ENCODE data around the gene RAB26. TPM values are rescaled to one million over a fixed set of nuclear protein-coding genes. Genes with fewer than 3 reads are reported as not detected.
"Not testable (repeated sequence)": the region's sequence is repeated elsewhere in the genome, so short reads cannot be mapped to it uniquely, and the experiment has no call there.

The RAB26 gene
- total RNA-seq, 2 experiments from 2014 or later: 0.26 to 0.31 TPM

DNA sequence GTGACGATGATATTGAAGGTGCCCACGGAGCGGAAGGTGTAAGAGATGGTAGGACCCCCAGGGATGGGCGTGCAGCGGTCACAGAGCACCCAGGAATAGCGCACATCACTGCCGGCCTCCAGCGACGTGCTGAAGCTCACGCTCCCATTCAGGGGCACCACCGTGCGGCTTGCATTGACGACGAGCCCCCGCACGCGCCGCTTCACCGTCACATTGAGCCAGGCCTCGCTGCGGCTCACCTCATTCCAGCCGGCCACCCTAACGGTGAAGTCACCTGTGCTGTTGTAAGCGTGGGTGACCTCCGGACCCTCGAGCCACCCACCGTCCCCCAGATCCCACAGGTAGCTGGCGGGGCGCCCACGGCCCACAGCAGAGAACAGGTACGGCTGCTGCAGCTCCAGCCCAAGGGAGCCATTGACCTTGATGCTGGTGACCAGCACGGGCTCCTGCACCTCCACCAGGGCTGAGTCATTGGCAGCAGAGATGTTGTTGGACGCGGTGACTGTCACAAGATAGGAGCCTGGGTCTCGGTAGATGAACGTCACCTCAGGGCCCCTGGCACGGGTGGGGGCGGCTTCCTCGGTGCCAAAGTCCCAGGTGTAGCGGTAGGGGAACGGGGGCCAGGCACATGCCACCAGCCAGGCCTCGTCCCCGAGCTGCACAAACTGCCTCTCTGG, 38.0 kb upstream of the RAB26 start:
- CTCF ChIA-PET; DNase-seq; H3K4me1 Mint-ChIP-seq (ENCODE audit: low read depth); H3K4me3 Mint-ChIP-seq; H3K27me3 Mint-ChIP-seq (ENCODE audit: low read depth); H3K9me3 Mint-ChIP-seq (ENCODE audit: insufficient read depth); H3K27ac Mint-ChIP-seq; ATAC-seq; H3K36me3 Mint-ChIP-seq (ENCODE audit: low read depth); POLR2A ChIA-PET: not testable (repeated sequence)

GRCh38 chr16:2111009-2111353, 37.4 kb upstream of the RAB26 start:
- H3K27me3 Mint-ChIP-seq (ENCODE audit: low read depth); DNase-seq; ATAC-seq; H3K4me1 Mint-ChIP-seq (ENCODE audit: low read depth); H3K36me3 Mint-ChIP-seq (ENCODE audit: low read depth); H3K9me3 Mint-ChIP-seq (ENCODE audit: insufficient read depth); H3K27ac Mint-ChIP-seq; POLR2A ChIA-PET; H3K4me3 Mint-ChIP-seq; CTCF ChIA-PET: not testable (repeated sequence)

DNA sequence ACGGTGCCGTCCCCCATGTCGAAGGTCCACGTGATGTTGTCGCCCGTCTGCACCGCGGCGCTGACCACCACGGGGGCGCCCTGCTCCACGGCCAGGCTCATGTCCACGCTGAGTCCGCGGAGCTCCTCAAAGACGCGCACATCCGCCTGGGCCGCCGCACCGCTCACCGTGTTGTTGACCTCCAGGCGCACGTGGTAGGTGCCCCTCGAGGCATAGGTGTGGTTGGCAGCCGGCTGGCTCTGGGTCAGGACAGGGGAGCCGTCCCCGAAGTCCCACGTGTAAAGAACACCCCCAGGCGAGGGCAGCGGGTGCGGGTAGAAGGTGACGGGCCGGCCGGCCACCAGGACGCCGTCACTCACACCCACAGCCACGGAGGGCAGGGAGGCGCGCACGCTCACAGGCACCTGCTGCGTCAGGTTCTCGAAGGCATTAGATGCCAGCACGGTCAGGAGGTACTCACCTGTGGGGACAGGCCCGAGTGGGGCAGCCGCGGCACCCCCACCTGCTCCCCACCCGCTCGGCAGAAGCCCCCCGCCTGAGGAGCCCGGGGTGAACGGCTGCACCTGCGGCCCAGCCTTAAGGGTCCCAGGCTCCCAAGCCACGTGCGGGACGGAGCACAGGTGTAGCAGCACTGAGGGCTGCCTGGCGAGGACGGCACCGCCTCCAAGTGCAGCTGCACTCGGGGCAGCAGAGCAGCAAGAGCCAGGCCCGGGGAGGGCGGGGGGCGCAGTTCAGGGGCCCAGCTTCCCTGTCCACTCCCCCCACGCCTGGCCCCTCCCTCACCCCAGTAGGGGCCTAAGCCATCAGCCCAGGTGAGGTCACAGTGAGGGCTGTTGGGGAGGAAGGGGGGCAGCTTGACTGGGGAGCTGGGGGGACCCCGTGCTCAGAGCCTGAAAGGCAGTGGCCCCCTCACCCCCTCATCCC, 36.8 kb upstream of the RAB26 start:
- H3K4me1 Mint-ChIP-seq (ENCODE audit: low read depth); POLR2A ChIA-PET; H3K4me3 Mint-ChIP-seq; H3K9me3 Mint-ChIP-seq (ENCODE audit: insufficient read depth); DNase-seq; CTCF ChIA-PET; H3K27me3 Mint-ChIP-seq (ENCODE audit: low read depth); H3K27ac Mint-ChIP-seq; ATAC-seq; H3K36me3 Mint-ChIP-seq (ENCODE audit: low read depth): not testable (repeated sequence)

- not testable (repeated sequence) for H3K36me3 Mint-ChIP-seq (ENCODE audit: low read depth)
Observed at GRCh38 chr16:2112539-2113106, 35.8 kb upstream of the RAB26 start.

GRCh38 chr16:2114225-2114624, 34.2 kb upstream of the RAB26 start:
- ATAC-seq, POLR2A ChIA-PET: not testable (repeated sequence)

More at GRCh38 chr16:2112539-2113106, 35.8 kb upstream of the RAB26 start:
- H3K4me3 Mint-ChIP-seq; H3K4me1 Mint-ChIP-seq (ENCODE audit: low read depth); H3K27me3 Mint-ChIP-seq (ENCODE audit: low read depth); H3K27ac Mint-ChIP-seq; ATAC-seq; DNase-seq; CTCF ChIA-PET; H3K9me3 Mint-ChIP-seq (ENCODE audit: insufficient read depth); POLR2A ChIA-PET: not testable (repeated sequence)

GRCh38 chr16:2114885-2115590, 33.4 kb upstream of the RAB26 start:
- DNase-seq; H3K4me3 Mint-ChIP-seq; H3K27ac Mint-ChIP-seq; H3K9me3 Mint-ChIP-seq (ENCODE audit: insufficient read depth); H3K27me3 Mint-ChIP-seq (ENCODE audit: low read depth); H3K36me3 Mint-ChIP-seq (ENCODE audit: low read depth); H3K4me1 Mint-ChIP-seq (ENCODE audit: low read depth); CTCF ChIA-PET; ATAC-seq: not testable (repeated sequence)
- POLR2A ChIA-PET: interaction anchor here (0.6 kb wide), 1 partner anchor 575 kb away, joined by 3 read pairs; no protein-coding TSS in a partner anchor

More at GRCh38 chr16:2114225-2114624, 34.2 kb upstream of the RAB26 start:
- DNase-seq; H3K9me3 Mint-ChIP-seq (ENCODE audit: insufficient read depth); H3K27me3 Mint-ChIP-seq (ENCODE audit: low read depth); CTCF ChIA-PET; H3K4me3 Mint-ChIP-seq; H3K27ac Mint-ChIP-seq; H3K36me3 Mint-ChIP-seq (ENCODE audit: low read depth); H3K4me1 Mint-ChIP-seq (ENCODE audit: low read depth): not testable (repeated sequence)

GRCh38 chr16:2115591-2115973, 32.8 kb upstream of the RAB26 start:
- CTCF ChIA-PET: no interaction called here
- Mint-ChIP-seq H3K27me3 (ENCODE audit: low read depth) (no peaks in the 10 kb centered on the region), H3K4me3 (no peak overlapping the region), H3K27ac (no peak overlapping the region), H3K4me1 (ENCODE audit: low read depth) (no peaks in the 10 kb centered on the region), H3K36me3 (ENCODE audit: low read depth) (no peaks in the 10 kb centered on the region), H3K9me3 (ENCODE audit: insufficient read depth) (no peaks in the 10 kb centered on the region)
- DNase-seq (no peak), ATAC-seq (no peak)
- POLR2A ChIA-PET: no interaction called here

- H3K27me3 Mint-ChIP-seq (ENCODE audit: low read depth); H3K9me3 Mint-ChIP-seq (ENCODE audit: insufficient read depth); H3K27ac Mint-ChIP-seq; H3K4me1 Mint-ChIP-seq (ENCODE audit: low read depth); H3K4me3 Mint-ChIP-seq; ATAC-seq; DNase-seq; H3K36me3 Mint-ChIP-seq (ENCODE audit: low read depth); CTCF ChIA-PET; POLR2A ChIA-PET: not testable (repeated sequence)
Observed at GRCh38 chr16:2116428-2116827, 32.0 kb upstream of the RAB26 start.

DNA sequence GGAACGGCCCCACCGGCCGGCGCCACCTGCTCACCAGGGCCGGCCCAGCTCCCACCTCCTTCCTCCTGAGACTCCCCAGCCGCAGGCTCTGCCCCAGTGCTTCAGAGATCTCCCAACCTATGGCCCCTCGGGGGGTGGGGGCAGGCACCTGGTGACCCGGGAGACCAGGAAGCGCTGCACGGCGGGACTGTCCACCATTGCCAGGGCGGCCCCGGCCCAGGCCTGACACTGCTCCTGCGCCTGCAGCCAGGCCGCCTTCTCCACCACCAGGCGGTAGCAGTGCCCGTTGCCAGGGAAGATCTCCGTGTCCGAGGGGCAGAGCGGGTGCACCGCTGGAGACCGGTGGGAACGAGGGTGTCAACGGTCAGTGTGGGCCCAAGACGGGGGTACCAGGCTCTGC, 31.1 kb upstream of the RAB26 start:
- H3K36me3 Mint-ChIP-seq (ENCODE audit: low read depth): not testable (repeated sequence)

DNA sequence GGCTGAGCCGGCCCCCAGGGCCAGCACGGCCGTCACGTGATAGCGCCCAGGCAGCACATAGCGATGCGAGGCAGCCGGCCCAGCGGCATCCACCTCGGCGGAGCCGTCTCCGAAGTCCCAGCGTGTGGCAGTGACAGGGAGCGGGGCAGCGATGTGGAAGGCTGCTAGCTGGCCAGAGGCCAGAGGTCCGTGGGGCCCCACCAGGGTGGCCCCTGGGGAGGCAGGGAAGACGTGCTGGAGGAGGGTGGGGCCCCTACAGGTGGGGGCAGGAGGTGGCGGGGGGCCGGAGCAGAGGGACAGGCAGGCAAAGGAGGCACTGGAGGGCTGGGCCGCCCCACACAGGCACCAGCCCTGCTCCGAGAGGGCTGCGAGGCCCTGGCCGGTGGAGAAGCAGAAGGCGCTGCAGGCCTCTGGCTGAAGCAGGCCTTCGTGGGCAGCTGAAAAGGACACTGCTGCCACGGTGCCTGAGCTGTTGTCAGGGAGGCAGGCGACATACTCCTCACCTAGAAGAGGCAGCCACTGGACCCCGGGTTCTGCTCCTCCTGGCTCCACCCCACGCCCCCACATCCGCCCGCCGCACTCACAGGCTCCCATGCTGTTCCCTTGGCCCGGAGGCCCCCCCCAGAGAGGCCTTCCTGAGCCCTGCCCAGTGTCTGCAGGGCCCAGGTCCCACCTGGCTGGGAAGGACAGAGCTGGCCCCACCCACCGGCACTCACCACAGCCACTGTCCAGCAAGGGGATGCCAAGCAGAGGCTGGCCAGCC, 30.3 kb upstream of the RAB26 start:
- H3K36me3 Mint-ChIP-seq (ENCODE audit: low read depth); H3K9me3 Mint-ChIP-seq (ENCODE audit: insufficient read depth); H3K4me3 Mint-ChIP-seq; H3K27ac Mint-ChIP-seq; H3K27me3 Mint-ChIP-seq (ENCODE audit: low read depth); H3K4me1 Mint-ChIP-seq (ENCODE audit: low read depth); DNase-seq; ATAC-seq; CTCF ChIA-PET; POLR2A ChIA-PET: not testable (repeated sequence)

More for the DNA sequence above, 31.1 kb upstream of the RAB26 start:
- H3K27ac Mint-ChIP-seq; H3K27me3 Mint-ChIP-seq (ENCODE audit: low read depth); DNase-seq; POLR2A ChIA-PET; H3K4me1 Mint-ChIP-seq (ENCODE audit: low read depth); ATAC-seq; H3K4me3 Mint-ChIP-seq; CTCF ChIA-PET; H3K9me3 Mint-ChIP-seq (ENCODE audit: insufficient read depth): not testable (repeated sequence)

DNA sequence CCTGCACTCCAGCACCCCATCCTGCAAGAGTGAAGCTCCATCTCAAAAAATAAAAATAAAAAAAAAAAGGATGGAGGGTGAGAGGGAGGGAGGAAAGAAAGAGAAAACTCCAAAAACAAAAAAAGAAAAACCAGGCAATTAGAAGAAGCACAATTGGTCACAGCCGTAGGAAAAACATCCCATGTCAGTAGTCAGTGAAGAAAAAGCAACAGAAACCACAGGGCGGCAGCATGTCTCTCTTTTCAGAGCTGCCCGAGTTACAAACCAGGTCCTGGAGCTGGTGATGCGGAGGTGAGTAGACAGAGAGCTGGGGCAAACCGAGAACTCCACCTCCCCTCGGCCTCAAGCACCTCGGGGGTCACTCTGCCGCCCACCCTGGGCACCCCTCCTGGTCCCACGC, 27.1 kb upstream of the RAB26 start:
- peak; percentile 59 for ATAC-seq

More for the DNA sequence above, 27.1 kb upstream of the RAB26 start:
- H3K4me3 Mint-ChIP-seq; H3K4me1 Mint-ChIP-seq (ENCODE audit: low read depth); H3K36me3 Mint-ChIP-seq (ENCODE audit: low read depth); H3K27me3 Mint-ChIP-seq (ENCODE audit: low read depth); H3K27ac Mint-ChIP-seq; H3K9me3 Mint-ChIP-seq (ENCODE audit: insufficient read depth): not testable (repeated sequence)
- CTCF ChIA-PET: interaction anchor here (0.6 to 2.7 kb wide), 3 partner anchors 19 to 32 kb away, joined by 3 to 11 read pairs (median 3); no protein-coding TSS in a partner anchor
- DNase-seq: peak; percentile 46
- POLR2A ChIA-PET: interaction anchor here (0.7 to 1.1 kb wide), 2 partner anchors 34 to 130 kb away, joined by 3 read pairs; partner anchors contain the start of genes ECI1 and TRAF7

All from activated CD8-positive, alpha-beta T cell treated with anti-CD3 and anti-CD28 coated beads, Interleukin-2, amount 10 ng/mL, durations not matched to agents 7 days and 5 days (primary cell).